GM23338 (cell line): Measurements from ENCODE around the gene LRCH3.

Experiments
- CTCF ChIP-seq, 2 experiments: fragments of 200-600 bp in 1 of 2; sonication (generic) in 1 of 2; conservative IDR thresholded peaks; 2 replicates each; pipeline versions ENCODE4 v1.5.1 to v1.6.1; 2016 to 2017; ENCODE audit warnings: antibody characterized with exemption in 2 of 2, low read depth in 2 of 2, mild to moderate bottlenecking in 2 of 2, moderate library complexity in 1 of 2
- ETS1 ChIP-seq: IDR thresholded peaks from 2 replicates; pipeline ENCODE4 v1.6.1; 2016; ENCODE audit warnings: antibody characterized with exemption
- EZH2 ChIP-seq: fragments of 200-600 bp; sonication (generic); IDR thresholded peaks from one replicate; pipeline ENCODE4 v1.8.0; 2017; ENCODE audit warnings: antibody characterized with exemption, mild to moderate bottlenecking, low read depth; ENCODE audit not compliant: unreplicated experiment

GRCh38 chr3:197807969-197808587 is 17.0 kb downstream of the LRCH3 start:
- TF ChIP-seq CTCF (conservative IDR thresholded peaks at IDR 0.05; ENCODE audit: low read depth in 2 of 2) (no peak), EZH2 (no peak), ETS1 (no peak)
